Neuronal stem cell (in vitro differentiated cells): ENCODE data around the gene OVOL1.
A peak's percentile ranks its signal among the peaks of the same experiment; 100 is the strongest.

Experiments used
- DNase-seq: peaks from one replicate; pipeline ENCODE4 v3.0.0-alpha.2; 2013; ENCODE audit warnings: low spot score
- H2AFZ ChIP-seq: one replicate; pipeline ENCODE4 v1.6.1; 2013; ENCODE audit warnings: mild to moderate bottlenecking, low read length, inconsistent platforms
- H2AK5ac ChIP-seq: 2 replicates; pipeline ENCODE4 v1.6.1; 2013; ENCODE audit warnings: low read depth, mild to moderate bottlenecking, inconsistent platforms, low read length, moderate library complexity, mixed read lengths
- H2BK120ac ChIP-seq: 2 replicates; pipeline ENCODE4 v1.6.1; 2013; ENCODE audit warnings: low read depth, mild to moderate bottlenecking, inconsistent platforms, low read length, moderate library complexity, mixed read lengths
- H2BK12ac ChIP-seq: one replicate; pipeline ENCODE4 v1.6.1; 2013; ENCODE audit warnings: low read length, inconsistent platforms
- H2BK15ac ChIP-seq: 2 replicates; pipeline ENCODE4 v1.6.1; 2013; ENCODE audit warnings: mild to moderate bottlenecking, low read length, inconsistent platforms, mixed read lengths
- H2BK5ac ChIP-seq: one replicate; pipeline ENCODE4 v1.6.1; 2013; ENCODE audit warnings: inconsistent platforms, mild to moderate bottlenecking, low read length, moderate library complexity
- H3K14ac ChIP-seq: one replicate; pipeline ENCODE4 v1.6.1; 2013; ENCODE audit warnings: low read length, inconsistent platforms
- H3K18ac ChIP-seq: 2 replicates; pipeline ENCODE4 v1.6.1; 2013; ENCODE audit warnings: low read length, inconsistent platforms
- H3K23ac ChIP-seq: 2 replicates; pipeline ENCODE4 v1.6.1; 2013; ENCODE audit warnings: low read depth, mild to moderate bottlenecking, mixed read lengths, low read length, inconsistent platforms; ENCODE audit not compliant: poor library complexity
- H3K27ac ChIP-seq: replicated peaks from 3 replicates; pipeline ENCODE4 v1.5.1; 2013; ENCODE audit warnings: low read length, inconsistent platforms
- H3K27me3 ChIP-seq, 3 experiments: 2 replicates each; pipeline ENCODE4 v1.6.1; 2013; ENCODE audit warnings: low read length in 3 of 3, mild to moderate bottlenecking in 2 of 3, inconsistent platforms in 1 of 3, low read depth in 1 of 3, mixed read lengths in 1 of 3, moderate library complexity in 1 of 3; ENCODE audit not compliant: control insufficient read depth in 3 of 3, insufficient read depth in 3 of 3
- H3K36me3 ChIP-seq, 2 donors: replicated peaks in 1 of 2; 2 replicates each; pipeline ENCODE4 v1.6.1; 2013; ENCODE audit warnings: low read length in 2 of 2; ENCODE audit not compliant: control insufficient read depth in 2 of 2, insufficient read depth in 2 of 2
- H3K4ac ChIP-seq: 2 replicates; pipeline ENCODE4 v1.6.1; 2013; ENCODE audit warnings: inconsistent platforms, mild to moderate bottlenecking, low read length, moderate library complexity
- H3K4me1 ChIP-seq, 2 donors: 1 replicate in 1 of 2; 2 replicates in 1 of 2; pipeline ENCODE4 v1.6.1; 2013; ENCODE audit warnings: low read length in 2 of 2, low read depth in 1 of 2; ENCODE audit not compliant: control insufficient read depth in 2 of 2, insufficient read depth in 1 of 2
- H3K4me2 ChIP-seq: one replicate; pipeline ENCODE4 v1.6.1; 2013; ENCODE audit warnings: mild to moderate bottlenecking, low read length, inconsistent platforms; ENCODE audit not compliant: insufficient read depth, poor library complexity, severe bottlenecking
- H3K4me3 ChIP-seq, 2 donors: 2 replicates each; pipeline ENCODE4 v1.5.1; 2013; ENCODE audit warnings: low read length in 2 of 2, mild to moderate bottlenecking in 2 of 2, inconsistent platforms in 1 of 2, moderate library complexity in 1 of 2
- H3K79me1 ChIP-seq: one replicate; pipeline ENCODE4 v1.6.1; 2013; ENCODE audit warnings: low read depth, mild to moderate bottlenecking, inconsistent platforms, low read length, moderate library complexity
- H3K9ac ChIP-seq: one replicate; pipeline ENCODE4 v1.6.1; 2013; ENCODE audit warnings: mild to moderate bottlenecking, low read depth, low read length, inconsistent platforms; ENCODE audit not compliant: poor library complexity
- H3K9me3 ChIP-seq, 2 donors: replicated peaks in 1 of 2; 2 replicates each; pipeline versions ENCODE3 to v1.6.1; 2013; ENCODE audit warnings: low read length in 2 of 2, mild to moderate bottlenecking in 2 of 2, inconsistent platforms in 1 of 2, low read depth in 1 of 2, mixed read lengths in 1 of 2, moderate library complexity in 1 of 2; ENCODE audit not compliant: control insufficient read depth in 2 of 2, insufficient read depth in 1 of 2
- H4K8ac ChIP-seq: one replicate; pipeline ENCODE4 v1.6.1; 2013; ENCODE audit warnings: low read depth, mild to moderate bottlenecking, inconsistent platforms, low read length, moderate library complexity
- H4K91ac ChIP-seq: one replicate; pipeline ENCODE4 v1.6.1; 2013; ENCODE audit warnings: low read length, low read depth, mild to moderate bottlenecking, inconsistent platforms; ENCODE audit not compliant: poor library complexity
- WGBS, 2 donors: extraction: QIAGEN DNeasy Blood & Tissue Kit; methylation state at CpG; one replicate each; pipeline ENCODE4 v1.1.7; 2013; ENCODE audit warnings: missing lambda C conversion rate in 2 of 2, mixed read lengths in 1 of 2; ENCODE audit not compliant: insufficient read length in 2 of 2, insufficient replicate concordance in 1 of 2; ENCODE audit errors: extremely low coverage in 2 of 2; 5-methylcytosine and 5-hydroxymethylcytosine counted together

OVOL1 gene

DNA sequence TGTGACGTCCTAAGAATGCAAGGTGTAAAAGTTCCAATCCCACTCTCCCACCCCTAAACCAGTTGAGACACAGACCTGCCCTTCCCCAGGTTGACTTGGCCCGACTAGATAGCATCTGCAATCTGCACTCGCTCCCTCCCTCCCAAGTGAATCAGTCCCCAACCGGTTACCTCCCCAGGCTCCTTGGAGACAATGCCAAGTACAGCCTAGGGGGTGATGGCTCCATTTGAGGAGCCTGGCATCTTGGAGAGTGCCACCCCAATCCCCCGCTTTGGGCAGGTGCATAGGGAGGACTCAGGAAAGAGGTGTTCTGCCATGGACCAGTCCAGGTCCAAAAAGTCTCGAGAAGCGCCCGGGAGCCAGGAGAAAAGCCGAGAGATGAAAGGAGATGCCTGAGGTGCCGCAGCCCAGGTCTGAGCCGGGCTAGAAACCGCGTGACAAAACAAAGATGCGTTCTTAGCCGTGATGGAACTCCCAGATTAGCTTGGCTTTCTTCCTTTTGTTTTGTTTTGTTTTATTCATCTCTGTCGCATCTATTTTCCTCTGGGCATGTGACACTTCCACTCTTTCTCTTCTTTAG lies 28.2 kb downstream of the OVOL1 start:
- H2BK15ac ChIP-seq: no peak overlapping the region
- no CpG with 5 or more reads among the region's 16 CpGs for WGBS, 2 donors
- no peak overlapping the region for H4K8ac ChIP-seq
- no peak overlapping the region for H3K9ac ChIP-seq
- H2BK120ac ChIP-seq: no peak overlapping the region
- no peak overlapping the region for H3K27ac ChIP-seq
- no peaks in the 10 kb centered on the region for H3K27me3 ChIP-seq
- no peak overlapping the region for H3K4ac ChIP-seq
- H3K4me1 ChIP-seq: peaks cover 0 to 2% of the 10 kb centered on the region in 2 donors
- H3K4me2 ChIP-seq: no peak overlapping the region
- H3K18ac ChIP-seq: no peak overlapping the region
- H3K23ac ChIP-seq: peak overlapping the region; percentile 37
- H3K9me3 ChIP-seq: peaks cover 0 to 4% of the 10 kb centered on the region in 2 donors
- H3K4me3 ChIP-seq: no peak overlapping the region
- H3K14ac ChIP-seq: no peak overlapping the region
- no peak for DNase-seq
- no peak overlapping the region for H2BK12ac ChIP-seq
- H4K91ac ChIP-seq: no peak overlapping the region
- H2AK5ac ChIP-seq: no peak overlapping the region
- H2AFZ ChIP-seq: no peak overlapping the region
- H3K36me3 ChIP-seq: peaks cover 0 to 2% of the 10 kb centered on the region in 2 donors
- H3K79me1 ChIP-seq: peaks cover 3% of the 10 kb centered on the region
- no peak overlapping the region for H2BK5ac ChIP-seq

DNA sequence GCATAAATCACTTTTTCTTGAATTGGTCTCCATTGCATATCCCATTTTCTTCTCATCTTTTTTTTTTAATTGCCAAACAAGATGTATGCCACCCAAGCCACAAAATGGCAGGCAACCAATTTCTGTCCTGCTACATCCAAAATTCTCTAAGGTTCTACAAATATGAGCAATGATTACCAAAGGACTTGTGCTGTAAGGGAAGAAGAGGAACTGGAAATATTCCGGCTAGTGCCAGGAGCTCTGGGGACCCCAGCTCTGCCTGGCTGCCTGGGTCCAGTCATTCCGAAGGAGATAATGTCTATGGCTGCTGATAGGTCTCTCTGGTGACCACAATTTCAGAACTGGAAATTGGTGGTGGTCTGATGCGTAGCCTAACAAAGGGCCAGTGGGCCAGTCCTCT lies 29.8 kb downstream of the OVOL1 start:
- no peaks in the 10 kb centered on the region for H3K36me3 ChIP-seq
- no peaks in the 10 kb centered on the region for H3K27me3 ChIP-seq
- H4K8ac ChIP-seq: no peak overlapping the region
- peak overlapping the region; percentile 23 for H3K4me2 ChIP-seq
- no peak overlapping the region for H3K4ac ChIP-seq
- no peak overlapping the region for H3K27ac ChIP-seq
- H3K9me3 ChIP-seq: peaks cover 0 to 2% of the 10 kb centered on the region in 2 donors
- no peak for DNase-seq
- H4K91ac ChIP-seq: no peak overlapping the region
- no peak overlapping the region for H3K18ac ChIP-seq
- no CpG with 5 or more reads among the region's 3 CpGs for WGBS, 2 donors
- H3K23ac ChIP-seq: no peak overlapping the region
- H2BK5ac ChIP-seq: no peak overlapping the region
- H3K14ac ChIP-seq: no peak overlapping the region
- peak overlapping the region in 1 of 2 donors; percentile 87 for H3K4me3 ChIP-seq
- H3K4me1 ChIP-seq: peaks cover 0 to 7% of the 10 kb centered on the region in 2 donors
- no peak overlapping the region for H2AFZ ChIP-seq
- H3K79me1 ChIP-seq: peaks cover 3% of the 10 kb centered on the region
- H2AK5ac ChIP-seq: no peak overlapping the region
- H2BK15ac ChIP-seq: no peak overlapping the region
- H2BK120ac ChIP-seq: no peak overlapping the region
- no peak overlapping the region for H3K9ac ChIP-seq
- H2BK12ac ChIP-seq: no peak overlapping the region

DNA sequence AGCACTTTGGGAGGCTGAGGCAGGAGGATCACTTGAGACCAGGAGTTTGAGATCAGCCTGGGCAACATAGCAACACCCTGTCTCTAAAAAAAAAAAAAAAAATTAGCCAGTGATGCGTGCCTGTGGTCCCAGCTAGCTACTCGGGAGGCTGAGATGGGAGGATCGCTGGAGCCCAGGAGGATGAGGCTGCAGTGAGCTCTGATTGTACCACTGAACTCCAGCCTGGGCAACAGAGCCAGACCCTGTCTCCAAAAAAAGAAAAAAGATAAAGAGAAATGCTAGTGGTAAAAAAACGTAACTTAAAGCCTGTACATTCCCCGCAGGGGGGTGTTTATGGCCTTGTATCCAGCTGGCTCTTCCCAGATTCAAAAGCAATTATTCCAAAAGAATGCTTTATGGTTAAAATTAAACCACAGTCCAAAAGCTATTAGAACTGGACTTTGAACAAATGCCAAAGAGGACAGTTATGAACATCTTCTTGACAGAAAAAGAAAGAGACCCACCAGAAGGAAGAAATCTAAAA lies 30.5 kb downstream of the OVOL1 start:
- Histone ChIP-seq H2BK5ac (no peak overlapping the region), H4K91ac (no peak overlapping the region), H2AFZ (peak overlapping the region; percentile 98), H3K4me2 (peak overlapping the region; percentile 75), H3K23ac (no peak overlapping the region), H2BK15ac (no peak overlapping the region), H3K9me3 (peaks cover 0 to 2% of the 10 kb centered on the region in 2 donors), H3K18ac (no peak overlapping the region), H3K27me3 (no peaks in the 10 kb centered on the region), H3K9ac (no peak overlapping the region), H3K79me1 (peaks cover 3% of the 10 kb centered on the region), H3K4me3 (peak overlapping the region in 1 of 2 donors; percentile 87), H3K4ac (no peak overlapping the region), H2BK12ac (no peak overlapping the region), H2AK5ac (no peak overlapping the region), H2BK120ac (no peak overlapping the region), H3K27ac (no peak overlapping the region), H3K14ac (no peak overlapping the region), H3K36me3 (no peaks in the 10 kb centered on the region), H4K8ac (no peak overlapping the region), H3K4me1 (peaks cover 0 to 7% of the 10 kb centered on the region in 2 donors)
- no peak for DNase-seq
- WGBS, 2 donors: no CpG with 5 or more reads among the region's 5 CpGs

DNA sequence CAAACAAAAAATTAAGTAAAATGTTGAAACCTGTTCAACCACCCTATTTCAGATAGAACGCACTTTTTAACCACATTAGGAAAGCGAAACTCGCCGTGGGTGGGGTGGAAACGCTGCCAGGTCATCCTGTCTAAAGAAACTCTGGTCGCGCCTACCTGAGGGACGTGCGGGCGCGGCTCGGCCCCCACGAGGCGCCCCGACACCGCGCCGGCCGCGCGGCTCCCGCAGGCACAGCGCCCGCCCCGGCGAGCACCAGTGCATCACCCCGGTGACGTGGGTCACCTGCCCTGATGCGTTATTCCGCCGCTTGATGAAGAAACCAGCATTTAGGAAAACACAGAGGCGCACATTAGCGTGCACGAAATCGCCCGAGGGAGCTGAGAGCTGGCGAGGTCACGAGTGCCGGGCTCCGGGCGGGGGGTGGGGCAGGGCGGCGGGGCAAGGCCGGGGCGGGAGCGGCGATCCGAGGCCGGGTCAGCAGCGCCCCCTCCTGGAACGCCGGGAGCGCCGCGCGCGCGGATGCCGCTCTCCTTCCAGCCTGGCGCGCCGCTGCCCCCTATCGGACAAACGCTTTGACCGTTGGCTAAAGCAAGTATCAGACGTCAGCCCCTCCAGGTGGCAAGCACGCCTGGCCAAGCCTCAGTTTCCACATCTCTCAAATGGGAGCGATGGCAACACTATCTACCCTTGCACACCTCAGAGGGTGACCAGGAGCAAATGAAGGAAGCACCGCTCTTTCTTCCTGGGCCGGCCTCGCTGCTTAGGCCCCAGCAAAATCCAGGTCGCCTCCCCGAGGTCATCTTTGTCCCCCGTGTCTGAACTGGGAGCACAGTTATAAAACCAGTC lies 31.2 kb downstream of the OVOL1 start:
- H3K23ac ChIP-seq: peak overlapping the region; percentile 43
- peak overlapping the region; percentile 98 for H2AFZ ChIP-seq
- peaks cover 0 to 7% of the 10 kb centered on the region in 2 donors for H3K4me1 ChIP-seq
- no CpG with 5 or more reads among the region's 74 CpGs for WGBS, 2 donors
- peak overlapping the region; percentile 87 to 96 for H3K4me3 ChIP-seq
- no peak overlapping the region for H3K27ac ChIP-seq
- no peaks in the 10 kb centered on the region for H3K36me3 ChIP-seq
- H2BK12ac ChIP-seq: peak overlapping the region; percentile 73
- no peak overlapping the region for H4K91ac ChIP-seq
- H3K9me3 ChIP-seq: peaks cover 0 to 2% of the 10 kb centered on the region in 2 donors
- H3K14ac ChIP-seq: peak overlapping the region; percentile 31
- no peak overlapping the region for H2AK5ac ChIP-seq
- no peak overlapping the region for H2BK5ac ChIP-seq
- peak overlapping the region; percentile 17 for H3K4ac ChIP-seq
- H3K9ac ChIP-seq: peak overlapping the region; percentile 94
- peak overlapping the region; percentile 75 for H3K4me2 ChIP-seq
- no peak overlapping the region for H4K8ac ChIP-seq
- no peak overlapping the region for H2BK120ac ChIP-seq
- H3K18ac ChIP-seq: peak overlapping the region; percentile 92
- no peak overlapping the region for H2BK15ac ChIP-seq
- DNase-seq: peak; percentile 90
- peaks cover 0 to 3% (median 0%) of the 10 kb centered on the region in 3 experiments for H3K27me3 ChIP-seq
- peaks cover 3% of the 10 kb centered on the region for H3K79me1 ChIP-seq
